ENCODE results near the gene MFSD12. TPM values are rescaled to one million over a fixed set of nuclear protein-coding genes. Genes with fewer than 3 reads are reported as not detected.
"Not testable (repeated sequence)": the region's sequence is repeated elsewhere in the genome, so short reads cannot be mapped to it uniquely, and the experiment has no call there.

The MFSD12 gene
- total RNA-seq, 1 experiment from 2014 or later, result 48.2 TPM

- POLR2A ChIA-PET (ENCODE audit: low non-redundant PET), result no interaction called here
- Histone ChIP-seq H3K27ac (ENCODE audit: low read depth, low read length, poor library complexity, severe bottlenecking) (no peak overlapping the region), H3K36me3 (ENCODE audit: insufficient read depth, low read length, poor library complexity, severe bottlenecking) (peaks cover 72% of the 10 kb centered on the region), H3K4me1 (ENCODE audit: insufficient read depth, low read length, poor library complexity, severe bottlenecking) (no peaks in the 10 kb centered on the region), H3K9me3 (ENCODE audit: low read depth, low read length, poor library complexity, severe bottlenecking) (no peaks in the 10 kb centered on the region), H3K4me3 (ENCODE audit: low read depth, low read length, poor library complexity, severe bottlenecking) (no peak overlapping the region), H3K27me3 (replicated peaks; ENCODE audit: insufficient read depth, low read depth, low read length, poor library complexity) (no peaks in the 10 kb centered on the region)
- no peak for DNase-seq (ENCODE audit: low spot score)
- TF ChIP-seq EZH2 (IDR thresholded peaks at IDR 0.05; ENCODE audit: borderline replicate concordance, low read depth, low read length, poor library complexity, severe bottlenecking) (no peak), CTCF (conservative IDR thresholded peaks at IDR 0.05; ENCODE audit: low read depth, low read length) (no peak)
- intact Hi-C loops (cut with micrococcal nuclease; ENCODE audit: unreplicated experiment), result no loop called here
- no TSS peak for BruUV-seq (replicated peaks)
- CTCF ChIA-PET, result no interaction called here
These were observed 27.0 kb downstream of the MFSD12 start for GRCh38 chr19:3530389-3530788.

GRCh38 chr19:3529299-3529698 lies 28.1 kb downstream of the MFSD12 start:
- H3K4me1 ChIP-seq (ENCODE audit: insufficient read depth, low read length, poor library complexity, severe bottlenecking); CTCF ChIA-PET; BruUV-seq (replicated peaks); POLR2A ChIA-PET (ENCODE audit: low non-redundant PET); H3K4me3 ChIP-seq (ENCODE audit: low read depth, low read length, poor library complexity, severe bottlenecking); H3K27me3 ChIP-seq (replicated peaks; ENCODE audit: insufficient read depth, low read depth, low read length, poor library complexity); intact Hi-C loops (cut with micrococcal nuclease; ENCODE audit: unreplicated experiment); H3K27ac ChIP-seq (ENCODE audit: low read depth, low read length, poor library complexity, severe bottlenecking); H3K9me3 ChIP-seq (ENCODE audit: low read depth, low read length, poor library complexity, severe bottlenecking); DNase-seq (ENCODE audit: low spot score): not testable (repeated sequence)
- H3K36me3 ChIP-seq (ENCODE audit: insufficient read depth, low read length, poor library complexity, severe bottlenecking), result peaks cover 67% of the 10 kb centered on the region

- ChIA-PET CTCF (no interaction called here), POLR2A (ENCODE audit: low non-redundant PET) (no interaction called here)
- BruUV-seq (replicated peaks), result no TSS peak
- no peak for DNase-seq (ENCODE audit: low spot score)
- intact Hi-C loops (cut with micrococcal nuclease; ENCODE audit: unreplicated experiment), result no loop called here
- no peak overlapping the region for H3K4me3 ChIP-seq (ENCODE audit: low read depth, low read length, poor library complexity, severe bottlenecking)
- no peak overlapping the region for H3K27ac ChIP-seq (ENCODE audit: low read depth, low read length, poor library complexity, severe bottlenecking)
- no peak for TF ChIP-seq EZH2 (IDR thresholded peaks at IDR 0.05; ENCODE audit: borderline replicate concordance, low read depth, low read length, poor library complexity, severe bottlenecking)
- no peak for TF ChIP-seq CTCF (conservative IDR thresholded peaks at IDR 0.05; ENCODE audit: low read depth, low read length)
- H3K9me3 ChIP-seq (ENCODE audit: low read depth, low read length, poor library complexity, severe bottlenecking), result no peaks in the 10 kb centered on the region
- H3K27me3 ChIP-seq (replicated peaks; ENCODE audit: insufficient read depth, low read depth, low read length, poor library complexity), result no peaks in the 10 kb centered on the region
- H3K36me3 ChIP-seq (ENCODE audit: insufficient read depth, low read length, poor library complexity, severe bottlenecking), result peaks cover 67% of the 10 kb centered on the region
- H3K4me1 ChIP-seq (ENCODE audit: insufficient read depth, low read length, poor library complexity, severe bottlenecking), result no peaks in the 10 kb centered on the region
These were observed 28.7 kb downstream of the MFSD12 start for GRCh38 chr19:3528539-3529211.

GRCh38 chr19:3528080-3528479 lies 29.3 kb downstream of the MFSD12 start:
- no peaks in the 10 kb centered on the region for H3K9me3 ChIP-seq (ENCODE audit: low read depth, low read length, poor library complexity, severe bottlenecking)
- intact Hi-C loops (cut with micrococcal nuclease; ENCODE audit: unreplicated experiment), result no loop called here
- TF ChIP-seq EZH2 (IDR thresholded peaks at IDR 0.05; ENCODE audit: borderline replicate concordance, low read depth, low read length, poor library complexity, severe bottlenecking) (no peak), CTCF (conservative IDR thresholded peaks at IDR 0.05; ENCODE audit: low read depth, low read length) (no peak)
- H3K36me3 ChIP-seq (ENCODE audit: insufficient read depth, low read length, poor library complexity, severe bottlenecking), result peaks cover 67% of the 10 kb centered on the region
- no peaks in the 10 kb centered on the region for H3K4me1 ChIP-seq (ENCODE audit: insufficient read depth, low read length, poor library complexity, severe bottlenecking)
- no TSS peak for BruUV-seq (replicated peaks)
- H3K27ac ChIP-seq (ENCODE audit: low read depth, low read length, poor library complexity, severe bottlenecking), result no peak overlapping the region
- ChIA-PET CTCF (no interaction called here), POLR2A (ENCODE audit: low non-redundant PET) (no interaction called here)
- no peak overlapping the region for H3K4me3 ChIP-seq (ENCODE audit: low read depth, low read length, poor library complexity, severe bottlenecking)
- H3K27me3 ChIP-seq (replicated peaks; ENCODE audit: insufficient read depth, low read depth, low read length, poor library complexity), result no peaks in the 10 kb centered on the region
- DNase-seq (ENCODE audit: low spot score), result no peak

All from A673 (cell line).